ENCODE data around the gene PLEKHA6. TPM values are rescaled to one million over a fixed set of nuclear protein-coding genes. Genes with fewer than 3 reads are reported as not detected.
"Not testable (repeated sequence)": the region's sequence is repeated elsewhere in the genome, so short reads cannot be mapped to it uniquely, and the experiment has no call there.

The PLEKHA6 gene
- polyA plus RNA-seq, 1 donor = 12.7 TPM

- DNase-seq = no peak
Measured at GRCh38 chr1:204260601-204261197, 99.0 kb downstream of the PLEKHA6 start.

- DNase-seq = no peak
Measured at GRCh38 chr1:204259782-204260181, 99.9 kb downstream of the PLEKHA6 start.

DNA sequence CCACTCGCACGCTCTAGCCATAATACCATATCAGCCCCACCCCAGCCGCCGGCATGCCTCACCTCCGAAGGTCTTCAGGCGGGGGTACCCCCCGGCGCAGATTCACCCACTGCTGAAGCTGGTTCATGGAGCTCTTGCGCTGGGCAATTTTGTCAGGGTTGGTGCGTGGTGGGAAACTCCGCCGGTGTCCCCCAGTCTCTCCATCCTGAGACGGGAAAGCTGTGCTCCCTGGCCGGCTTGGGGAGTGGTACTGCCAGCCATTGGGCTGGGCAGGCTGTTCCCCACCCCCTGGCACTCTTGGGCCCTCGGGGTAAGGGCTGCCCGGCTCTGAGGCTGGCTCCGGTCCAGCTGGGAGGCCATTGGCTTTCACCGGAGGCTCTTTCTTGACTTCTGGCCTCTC is 100.5 kb downstream of the PLEKHA6 start:
- DNase-seq = no peak

DNA sequence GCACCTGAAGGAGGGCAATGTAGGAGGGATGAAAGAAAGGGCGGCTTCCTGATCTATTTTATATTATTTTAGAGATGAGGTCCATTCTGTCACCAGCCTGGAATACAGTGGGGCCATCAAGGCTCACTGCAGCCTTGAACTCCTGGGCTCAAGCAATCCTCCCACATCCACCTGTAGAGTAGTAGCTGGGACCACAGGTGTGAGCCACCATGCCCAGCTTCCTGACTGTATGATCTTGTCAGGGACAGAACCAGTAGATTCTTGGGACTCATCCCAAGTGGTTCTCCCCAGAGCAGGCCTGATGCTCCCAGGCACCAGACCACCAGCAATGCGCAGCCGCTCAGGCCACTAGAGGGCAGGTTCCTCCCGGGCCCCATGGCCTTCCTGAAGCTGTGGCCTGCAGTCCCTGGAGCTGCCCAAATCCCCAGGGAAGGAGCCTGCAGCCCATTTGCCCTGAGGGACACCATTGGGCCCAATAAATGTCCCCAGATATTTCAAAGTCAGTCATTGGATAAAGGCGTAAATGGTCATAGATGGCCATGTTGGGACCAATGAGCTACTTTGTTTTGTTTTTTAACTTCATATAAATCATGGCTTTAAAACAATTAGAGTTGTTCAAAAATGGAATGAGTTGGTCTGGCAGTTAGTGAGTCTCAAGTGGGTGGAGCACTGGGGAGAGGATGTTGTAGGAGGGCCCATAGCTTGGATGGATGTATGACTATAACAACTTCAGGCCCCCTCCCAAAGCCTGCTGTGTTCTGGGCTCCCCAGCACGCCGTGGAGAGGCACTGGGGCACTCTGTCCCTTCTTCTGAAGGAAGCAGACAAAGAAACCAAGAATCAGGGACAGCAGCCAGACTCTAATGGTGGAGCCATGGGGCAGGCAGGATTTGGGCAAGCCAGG is 101.3 kb downstream of the PLEKHA6 start:
- DNase-seq = no peak

DNA sequence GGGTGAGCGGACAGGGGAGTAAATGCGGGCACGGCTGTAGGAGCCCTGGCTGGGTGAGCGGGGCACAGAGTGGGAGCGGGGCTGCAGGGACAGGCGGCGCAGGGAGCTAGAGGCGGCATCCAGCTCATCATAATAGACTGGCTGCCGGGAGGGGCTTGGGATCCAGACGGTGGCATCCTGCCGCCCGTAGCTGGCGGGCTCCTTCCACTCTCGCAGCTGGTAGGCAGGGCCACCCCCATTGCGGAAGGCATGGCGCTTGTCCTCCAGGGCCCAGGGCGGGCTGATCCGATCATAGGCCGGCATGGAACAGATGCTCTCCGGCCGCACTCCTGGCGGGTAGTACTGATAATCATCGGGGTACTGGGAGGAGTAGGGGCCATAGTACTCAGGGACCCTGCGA is 102.3 kb downstream of the PLEKHA6 start:
- no peak for DNase-seq

- DNase-seq = no peak
Measured at GRCh38 chr1:204256531-204256930, 103.2 kb downstream of the PLEKHA6 start.

DNA sequence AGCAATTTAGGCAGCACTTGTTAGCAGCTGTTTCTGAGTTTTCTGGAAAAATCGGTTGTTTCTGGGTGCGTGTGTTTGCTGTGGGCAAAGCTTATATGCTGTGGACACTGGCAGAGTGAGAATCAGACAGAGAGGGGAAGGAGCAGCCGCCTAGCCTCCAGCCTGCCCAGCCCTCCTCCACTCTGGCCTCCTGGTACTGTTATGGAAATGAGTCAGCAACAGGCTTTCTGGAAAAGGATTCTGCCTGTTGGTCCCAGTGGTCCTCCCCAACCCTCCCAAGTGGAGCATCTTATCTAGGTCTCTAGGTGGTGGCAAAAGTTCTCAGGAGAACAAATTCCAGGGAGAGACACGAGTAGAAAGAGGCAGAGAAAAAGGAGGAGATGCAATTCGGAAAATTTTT is 103.8 kb downstream of the PLEKHA6 start:
- no peak for DNase-seq

DNA sequence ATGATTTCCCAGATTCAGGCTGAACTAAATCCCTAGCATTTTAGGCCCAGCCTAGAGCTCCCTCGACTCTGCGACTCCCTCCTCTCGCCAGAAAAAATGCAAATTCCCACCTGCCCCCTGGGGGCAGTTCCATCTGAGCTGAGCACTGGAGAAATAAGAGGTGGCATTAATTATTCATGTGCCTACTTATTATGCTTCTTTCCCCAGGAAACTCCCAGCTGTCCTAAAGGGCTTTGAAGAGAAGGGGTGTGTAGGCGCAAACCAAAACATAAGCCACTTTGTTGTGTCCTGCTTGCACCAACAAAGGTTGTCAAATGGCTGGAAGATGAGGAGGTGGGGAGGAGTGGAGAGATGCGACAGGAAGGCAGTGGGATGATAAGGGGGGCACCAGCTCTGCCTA is 104.5 kb downstream of the PLEKHA6 start:
- DNase-seq = no peak

DNA sequence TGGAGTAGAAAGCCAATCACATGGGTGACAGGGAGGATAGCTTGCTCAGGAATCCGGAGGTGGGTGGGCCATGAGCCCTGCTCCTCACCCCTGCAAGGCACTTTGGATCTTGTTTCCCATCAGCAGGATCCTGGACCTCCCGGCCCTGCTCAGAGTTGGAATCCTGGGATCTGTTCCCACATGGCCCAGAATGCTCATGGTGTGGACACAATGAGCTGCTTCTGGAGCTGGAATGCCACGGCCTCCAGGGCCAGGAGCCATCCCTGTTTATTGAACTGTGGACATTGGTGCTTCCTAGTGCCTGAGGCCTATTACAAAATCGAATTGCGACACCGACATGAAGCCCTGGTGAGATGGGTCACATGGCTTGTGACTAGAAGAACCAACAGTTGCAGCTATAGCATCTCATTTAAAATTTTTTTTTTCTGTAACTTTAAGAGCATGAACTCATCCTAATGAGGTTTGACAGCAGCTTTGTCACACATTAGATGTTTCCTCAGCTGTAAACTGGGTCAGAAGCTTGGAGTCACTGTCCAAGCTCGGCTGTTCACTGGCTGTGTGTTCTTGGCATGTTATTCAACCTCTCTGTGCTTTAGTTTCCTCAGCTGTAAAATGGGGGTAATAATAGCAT is 105.6 kb downstream of the PLEKHA6 start:
- DNase-seq = no peak

- DNase-seq = no peak
Measured at GRCh38 chr1:204251926-204252689, 107.6 kb downstream of the PLEKHA6 start.

DNA sequence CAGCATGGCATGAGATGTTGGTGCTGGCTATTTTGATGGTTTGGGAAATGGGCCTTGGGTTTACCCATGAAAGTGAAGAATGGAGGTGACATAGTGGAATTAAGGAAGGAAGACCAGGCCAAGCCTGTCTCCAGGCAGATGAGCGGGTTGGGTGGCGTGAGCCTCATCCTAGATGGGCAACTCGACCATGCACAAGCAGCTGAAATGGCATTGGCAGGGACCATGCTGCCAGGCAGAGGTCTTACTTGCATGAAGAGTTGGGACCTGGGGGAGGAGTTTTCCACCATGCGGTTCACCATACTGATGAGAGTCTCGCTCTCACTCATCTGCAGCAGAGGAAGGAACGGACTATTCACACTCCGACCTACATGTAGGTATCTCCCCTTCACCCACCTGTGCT is 108.4 kb downstream of the PLEKHA6 start:
- no peak for DNase-seq

DNA sequence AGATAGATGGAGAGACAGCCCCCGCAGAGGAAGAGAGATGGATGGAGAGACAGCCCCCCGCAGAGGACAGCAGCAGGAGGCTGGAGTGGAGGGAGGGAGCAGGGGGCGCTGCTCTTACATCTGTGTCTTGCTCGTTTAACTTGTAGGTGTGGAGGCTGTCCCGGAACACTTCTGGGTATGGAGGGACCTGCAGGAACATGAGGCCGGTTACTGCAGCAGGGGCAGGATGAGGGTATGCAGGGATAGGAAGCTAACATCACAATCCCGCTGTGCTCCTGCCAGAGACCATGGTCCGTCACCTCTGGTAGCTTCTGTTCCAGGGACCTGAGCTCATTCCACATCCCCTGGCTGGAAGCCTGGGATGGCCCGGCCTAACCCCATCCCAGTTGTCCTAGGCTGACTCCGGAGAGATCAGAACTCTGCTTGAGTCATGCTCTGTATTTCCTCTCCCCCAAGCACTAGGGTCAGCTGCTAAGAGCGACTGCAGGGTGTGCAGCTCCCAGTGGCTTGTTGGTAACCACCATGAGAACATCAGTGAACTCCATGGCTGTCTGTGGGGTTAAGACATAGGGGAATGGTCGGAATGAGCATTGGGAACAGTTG is 109.2 kb downstream of the PLEKHA6 start:
- DNase-seq = no peak

DNA sequence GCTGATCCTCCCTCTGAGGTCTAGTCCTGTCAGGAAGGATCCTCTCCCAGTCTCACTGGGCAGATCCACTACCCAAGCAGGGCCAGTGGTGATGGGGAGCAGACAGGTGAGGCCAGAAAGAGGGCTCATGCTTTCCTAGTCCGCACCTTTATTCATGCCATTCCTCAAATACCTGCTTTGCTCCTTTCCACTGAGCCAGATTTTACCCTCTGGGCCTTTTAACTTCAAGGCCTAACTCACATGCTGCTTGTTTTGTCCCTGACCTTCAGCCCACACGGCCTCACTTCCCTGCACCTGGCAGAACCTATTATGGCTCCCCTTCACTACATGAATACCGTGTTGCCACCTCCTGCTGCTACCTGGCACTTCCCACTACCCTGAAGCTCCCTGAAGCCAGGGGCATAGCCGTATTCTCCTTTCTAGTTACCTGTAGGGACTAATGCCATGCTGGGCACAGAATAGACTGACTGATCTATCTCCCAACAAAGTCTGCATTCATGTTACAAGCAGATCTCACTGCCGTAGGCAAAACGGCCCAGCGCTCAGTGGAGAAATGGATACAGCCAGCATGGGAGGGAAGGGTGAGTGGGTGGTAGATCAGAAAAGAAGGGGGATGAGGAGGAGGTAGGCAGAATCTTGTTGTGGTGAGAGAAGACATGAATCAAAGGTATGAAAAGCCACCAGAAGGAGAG is 109.8 kb downstream of the PLEKHA6 start:
- DNase-seq = no peak

- no peak for DNase-seq
Measured at GRCh38 chr1:204248954-204249353, 110.8 kb downstream of the PLEKHA6 start.

- DNase-seq = no peak
Measured at GRCh38 chr1:204246876-204247275, 112.9 kb downstream of the PLEKHA6 start.

- no peak for DNase-seq
Measured at GRCh38 chr1:204242920-204243319, 116.8 kb downstream of the PLEKHA6 start.

DNA sequence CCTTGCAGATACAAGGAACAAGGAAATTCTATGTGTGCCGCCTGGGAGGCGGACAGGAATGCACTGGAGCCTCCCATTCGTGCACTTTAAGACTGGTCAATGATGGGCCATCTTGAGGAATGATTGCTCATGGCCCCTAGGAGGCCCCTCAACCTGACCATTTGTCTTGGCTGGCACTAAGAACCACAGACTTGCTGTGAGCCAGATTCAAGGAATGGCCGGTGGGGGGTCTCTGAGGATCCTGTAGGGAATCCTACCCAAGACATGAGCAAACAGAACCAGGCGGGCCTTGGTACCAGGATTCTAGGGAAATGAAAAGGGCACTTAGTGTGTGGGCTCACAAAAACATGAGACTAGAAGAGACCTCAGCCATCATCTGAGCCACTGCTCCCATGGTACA is 117.8 kb downstream of the PLEKHA6 start:
- no peak for DNase-seq

DNA sequence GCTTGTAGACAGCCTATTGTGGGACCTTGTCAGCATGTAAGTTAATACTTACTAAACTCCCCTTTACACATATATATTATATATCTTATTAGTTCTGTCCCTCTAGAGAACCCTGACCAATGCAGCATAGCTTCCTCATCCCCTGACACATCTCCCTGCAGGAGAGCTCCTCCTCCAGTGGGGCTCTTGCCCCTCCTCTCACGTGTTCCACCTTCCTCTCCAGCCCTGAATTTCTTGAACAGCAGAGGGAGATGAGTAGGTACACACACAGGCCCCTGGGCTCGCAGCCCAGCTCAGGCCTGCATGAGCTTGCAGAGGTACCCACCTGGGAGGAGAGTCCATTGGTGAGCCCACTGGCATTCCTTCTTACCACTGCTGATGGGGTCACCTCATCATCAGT is 118.7 kb downstream of the PLEKHA6 start:
- no peak for DNase-seq

DNA sequence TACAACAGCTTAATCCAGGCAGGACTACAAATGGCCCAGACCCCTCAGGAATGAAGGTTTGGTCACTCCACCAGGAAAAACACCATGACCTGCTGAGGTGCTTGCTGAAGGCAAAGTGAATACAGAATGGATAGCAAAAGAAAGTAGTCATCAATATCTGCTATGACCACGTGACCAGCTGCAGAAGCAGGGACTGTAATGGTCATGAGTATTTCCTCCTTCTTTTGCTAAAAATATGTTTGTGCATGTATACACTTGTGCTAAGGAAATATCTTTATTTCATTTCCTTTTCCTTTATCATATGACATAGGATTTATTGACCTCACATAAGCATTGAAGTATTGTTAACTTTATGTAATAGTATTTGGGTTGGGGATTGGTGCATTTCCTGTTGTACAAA is 119.5 kb downstream of the PLEKHA6 start:
- DNase-seq = no peak

DNA sequence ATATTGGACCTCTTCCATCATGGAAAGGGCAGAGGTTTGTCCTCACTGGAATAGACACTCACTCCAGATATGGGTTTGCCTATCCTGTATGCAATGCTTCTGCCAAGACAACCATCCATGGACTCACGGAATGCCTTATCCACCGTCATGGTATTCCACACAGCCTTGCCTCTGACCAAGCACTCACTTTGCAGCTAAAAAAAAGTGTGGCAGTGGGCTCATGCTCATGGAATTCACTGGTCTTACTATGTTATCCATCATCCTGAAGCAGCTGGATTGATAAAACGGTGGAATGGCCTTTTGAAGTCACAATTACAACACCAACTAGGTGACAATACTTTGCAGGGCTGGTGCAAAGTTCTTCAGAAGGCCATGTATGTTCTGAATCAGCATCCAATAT is 120.3 kb downstream of the PLEKHA6 start:
- DNase-seq = not testable (repeated sequence)

DNA sequence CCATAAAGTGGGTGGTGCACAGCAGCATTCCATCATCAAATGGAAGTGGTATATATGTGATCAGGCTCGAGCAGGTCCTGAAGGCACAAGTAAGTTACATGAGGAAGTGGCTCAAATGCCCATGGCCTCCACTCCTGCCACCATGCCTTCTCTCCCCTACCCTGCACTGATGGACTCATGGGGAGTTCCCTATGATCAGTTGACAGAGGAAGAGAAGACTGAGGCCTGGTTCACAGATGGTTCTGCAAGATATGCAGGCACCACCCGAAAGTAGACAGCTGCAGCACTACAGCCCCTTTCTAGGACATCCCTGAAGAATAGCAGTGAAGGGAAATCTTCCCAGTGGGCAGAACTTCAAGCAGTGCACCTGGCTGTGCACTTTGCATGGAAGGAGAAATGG is 121.2 kb downstream of the PLEKHA6 start:
- DNase-seq = not testable (repeated sequence)

DNA sequence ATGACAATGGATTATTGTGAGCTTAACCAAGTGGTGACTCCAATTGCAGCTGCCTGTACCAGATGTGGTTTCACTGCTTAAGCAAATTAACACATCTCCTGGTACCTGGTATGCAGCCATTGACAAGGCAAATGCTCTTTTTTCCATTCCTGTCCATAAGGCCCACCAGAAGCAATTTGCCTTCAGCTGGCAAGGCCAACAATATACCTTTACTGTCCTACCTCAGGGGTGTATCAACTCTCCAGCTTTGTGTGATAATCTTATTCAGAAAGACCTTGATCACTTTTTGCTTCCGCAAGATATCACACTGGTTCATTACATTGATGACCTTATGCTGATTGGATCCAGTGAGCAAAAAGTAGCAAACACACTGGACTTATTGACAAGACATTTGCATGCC is 122.2 kb downstream of the PLEKHA6 start:
- DNase-seq = not testable (repeated sequence)
